Activated naive CD8-positive, alpha-beta T cell (primary cell): ENCODE measurements around the gene HOXA13.

Experiments
- H3K27ac Mint-ChIP-seq: one replicate; pipeline ENCODE4 v1.8.0; 2021; ENCODE audit warnings: mixed read lengths
- H3K27me3 Mint-ChIP-seq: one replicate; pipeline ENCODE4 v1.8.0; 2021; ENCODE audit warnings: mixed read lengths
- H3K36me3 Mint-ChIP-seq: one replicate; pipeline ENCODE4 v1.8.0; 2021; ENCODE audit warnings: mixed read lengths
- H3K4me1 Mint-ChIP-seq: one replicate; pipeline ENCODE4 v1.8.0; 2021; ENCODE audit warnings: low read depth, mixed read lengths
- H3K4me3 Mint-ChIP-seq: one replicate; pipeline ENCODE4 v1.8.0; 2021; ENCODE audit warnings: mild to moderate bottlenecking, mixed read lengths
- H3K9me3 Mint-ChIP-seq: one replicate; pipeline ENCODE4 v1.8.0; 2021; ENCODE audit warnings: low read depth, mixed read lengths

The HOXA13 gene

GRCh38 chr7:27185013-27185853, 14.7 kb downstream of the HOXA13 start, which contains the start of gene HOXA11:
Gene HOXA11 (minus strand): TSS chr7:27185232. CDS start chr7:27185144, 88 bp downstream.
- Mint-ChIP-seq H3K4me3 (peak within 1 kb of the TSS; percentile 80), H3K4me1 (peaks cover 53% of the 10 kb centered on the region), H3K9me3 (no peaks in the 10 kb centered on the region), H3K36me3 (no peaks in the 10 kb centered on the region), H3K27ac (no peak within 1 kb of the TSS), H3K27me3 (peaks cover 47% of the 10 kb centered on the region)

- H3K4me3 Mint-ChIP-seq = peak overlapping the region; percentile 80
- peaks cover 44% of the 10 kb centered on the region for H3K27me3 Mint-ChIP-seq
- H3K9me3 Mint-ChIP-seq = no peaks in the 10 kb centered on the region
- no peaks in the 10 kb centered on the region for H3K36me3 Mint-ChIP-seq
- no peak overlapping the region for H3K27ac Mint-ChIP-seq
- peaks cover 50% of the 10 kb centered on the region for H3K4me1 Mint-ChIP-seq
Measured at GRCh38 chr7:27184337-27185012, 15.4 kb downstream of the HOXA13 start.

GRCh38 chr7:27183682-27184336, 16.1 kb downstream of the HOXA13 start:
- peak overlapping the region; percentile 56 for H3K4me3 Mint-ChIP-seq
- no peak overlapping the region for H3K27ac Mint-ChIP-seq
- no peaks in the 10 kb centered on the region for H3K36me3 Mint-ChIP-seq
- H3K4me1 Mint-ChIP-seq = peaks cover 46% of the 10 kb centered on the region
- no peaks in the 10 kb centered on the region for H3K9me3 Mint-ChIP-seq
- peaks cover 51% of the 10 kb centered on the region for H3K27me3 Mint-ChIP-seq

GRCh38 chr7:27182861-27183681, 16.8 kb downstream of the HOXA13 start:
- H3K9me3 Mint-ChIP-seq = no peaks in the 10 kb centered on the region
- H3K27ac Mint-ChIP-seq = no peak overlapping the region
- peaks cover 49% of the 10 kb centered on the region for H3K27me3 Mint-ChIP-seq
- peak overlapping the region; percentile 10 for H3K4me3 Mint-ChIP-seq
- no peaks in the 10 kb centered on the region for H3K36me3 Mint-ChIP-seq
- peaks cover 39% of the 10 kb centered on the region for H3K4me1 Mint-ChIP-seq

- no peaks in the 10 kb centered on the region for H3K9me3 Mint-ChIP-seq
- H3K36me3 Mint-ChIP-seq = no peaks in the 10 kb centered on the region
- peaks cover 34% of the 10 kb centered on the region for H3K4me1 Mint-ChIP-seq
- H3K27ac Mint-ChIP-seq = no peak overlapping the region
- no peak overlapping the region for H3K4me3 Mint-ChIP-seq
- H3K27me3 Mint-ChIP-seq = peaks cover 48% of the 10 kb centered on the region
Measured at GRCh38 chr7:27182285-27182841, 17.5 kb downstream of the HOXA13 start.

- Mint-ChIP-seq H3K36me3 (no peaks in the 10 kb centered on the region), H3K4me1 (peaks cover 30% of the 10 kb centered on the region), H3K27me3 (peaks cover 44% of the 10 kb centered on the region), H3K9me3 (no peaks in the 10 kb centered on the region), H3K27ac (no peak overlapping the region), H3K4me3 (no peak overlapping the region)
Measured at GRCh38 chr7:27181795-27182275, 18.1 kb downstream of the HOXA13 start.

GRCh38 chr7:27180431-27181420, 19.2 kb downstream of the HOXA13 start:
- H3K4me1 Mint-ChIP-seq = peaks cover 22% of the 10 kb centered on the region
- H3K36me3 Mint-ChIP-seq = no peaks in the 10 kb centered on the region
- H3K4me3 Mint-ChIP-seq = peak overlapping the region; percentile 11
- no peaks in the 10 kb centered on the region for H3K9me3 Mint-ChIP-seq
- H3K27me3 Mint-ChIP-seq = peaks cover 36% of the 10 kb centered on the region
- H3K27ac Mint-ChIP-seq = no peak overlapping the region

- Mint-ChIP-seq H3K4me1 (peaks cover 12% of the 10 kb centered on the region), H3K27me3 (peaks cover 33% of the 10 kb centered on the region), H3K4me3 (peak overlapping the region; percentile 53), H3K9me3 (no peaks in the 10 kb centered on the region), H3K27ac (no peak overlapping the region), H3K36me3 (no peaks in the 10 kb centered on the region)
Measured at GRCh38 chr7:27179503-27180430, 20.1 kb downstream of the HOXA13 start.

- H3K27ac Mint-ChIP-seq = no peak overlapping the region
- H3K9me3 Mint-ChIP-seq = no peaks in the 10 kb centered on the region
- peaks cover 31% of the 10 kb centered on the region for H3K27me3 Mint-ChIP-seq
- H3K36me3 Mint-ChIP-seq = no peaks in the 10 kb centered on the region
- H3K4me1 Mint-ChIP-seq = peaks cover 8% of the 10 kb centered on the region
- H3K4me3 Mint-ChIP-seq = no peak overlapping the region
Measured at GRCh38 chr7:27179030-27179429, 20.9 kb downstream of the HOXA13 start.

GRCh38 chr7:27178366-27178765, 21.5 kb downstream of the HOXA13 start:
- peaks cover 31% of the 10 kb centered on the region for H3K27me3 Mint-ChIP-seq

GRCh38 chr7:27177795-27178320, 22.0 kb downstream of the HOXA13 start:
- H3K4me3 Mint-ChIP-seq = no peak overlapping the region
- no peaks in the 10 kb centered on the region for H3K36me3 Mint-ChIP-seq
- H3K27ac Mint-ChIP-seq = no peak overlapping the region
- H3K4me1 Mint-ChIP-seq = peaks cover 4% of the 10 kb centered on the region
- peaks cover 31% of the 10 kb centered on the region for H3K27me3 Mint-ChIP-seq
- H3K9me3 Mint-ChIP-seq = no peaks in the 10 kb centered on the region

More at GRCh38 chr7:27178366-27178765, 21.5 kb downstream of the HOXA13 start:
- H3K36me3 Mint-ChIP-seq = no peaks in the 10 kb centered on the region
- H3K27ac Mint-ChIP-seq = no peak overlapping the region
- peaks cover 4% of the 10 kb centered on the region for H3K4me1 Mint-ChIP-seq
- H3K9me3 Mint-ChIP-seq = no peaks in the 10 kb centered on the region
- no peak overlapping the region for H3K4me3 Mint-ChIP-seq
